Activated CD8-positive, alpha-beta T cell treated with anti-CD3 and anti-CD28 coated beads for 36 hours (primary cell): Measurements from ENCODE around the gene TAF10. TPM values are rescaled to one million over a fixed set of nuclear protein-coding genes. Genes with fewer than 3 reads are reported as not detected.

Experiments
- ATAC-seq: fragments of 200-7000 bp; cut with Tn5 transposase; one replicate; pipeline ENCODE4 v1.10.0; 2021; ENCODE audit warnings: mild to moderate bottlenecking, moderate library complexity
- CTCF ChIA-PET: fragments of 350-600 bp; sonication (Branson Sonifier 250); formaldehyde crosslinking; loops from one replicate; lab custom pipeline; 2021; ENCODE audit warnings: antibody characterized with exemption; lab: Charles Lee
- POLR2A ChIA-PET: fragments of 350-600 bp; sonication (Branson Sonifier 250); formaldehyde crosslinking; loops from one replicate; lab custom pipeline; 2021; ENCODE audit warnings: antibody characterized with exemption; lab: Charles Lee
- DNase-seq: peaks from one replicate; pipeline ENCODE4 v3.0.0-alpha.2; 2020
- H3K27ac Mint-ChIP-seq: one replicate; pipeline ENCODE4 v1.8.0; 2021; ENCODE audit warnings: mild to moderate bottlenecking, mixed read lengths
- H3K27me3 Mint-ChIP-seq: one replicate; pipeline ENCODE4 v1.8.0; 2021; ENCODE audit warnings: mixed read lengths
- H3K36me3 Mint-ChIP-seq: one replicate; pipeline ENCODE4 v1.8.0; 2021; ENCODE audit warnings: low read depth, mixed read lengths
- H3K4me1 Mint-ChIP-seq: one replicate; pipeline ENCODE4 v1.8.0; 2021; ENCODE audit warnings: low read depth, mixed read lengths
- H3K4me3 Mint-ChIP-seq: one replicate; pipeline ENCODE4 v1.8.0; 2021; ENCODE audit warnings: mild to moderate bottlenecking, moderate library complexity, mixed read lengths
- H3K9me3 Mint-ChIP-seq: one replicate; pipeline ENCODE4 v1.8.0; 2021; ENCODE audit warnings: mixed read lengths
- intact Hi-C: fragments of 100-400 bp; cut with micrococcal nuclease; formaldehyde crosslinking; loops from one replicate; pipeline ENCODE4 v1.10.0; 2022
- total RNA-seq, 2 experiments: library from RNA; stranded (reverse); gene quantifications; one replicate each; pipeline ENCODE4 v1.2.3, GENCODE V29; 2021
- TF ChIP-seq, protein P1 (sequence below): fragments of 200-600 bp; IDR thresholded peaks from one replicate; pipeline ENCODE4 v1.8.0; 2022; ENCODE audit warnings: antibody characterized with exemption, mild to moderate bottlenecking

The TAF10 gene
- total RNA-seq, 2 experiments from 2014 or later: 151 to 160 TPM

- DNase-seq (no peak), ATAC-seq (no peak)
- POLR2A ChIA-PET: no interaction called here
These were observed 45.9 kb downstream of the TAF10 start for GRCh38 chr11:6565988-6566703.

GRCh38 chr11:6565325-6565724 is 46.7 kb downstream of the TAF10 start:
- CTCF ChIA-PET: interaction anchor here (1.2 kb wide), 1 partner anchor 102 kb away, joined by 3 read pairs; no protein-coding TSS in a partner anchor

More at GRCh38 chr11:6565988-6566703, 45.9 kb downstream of the TAF10 start:
- no peaks in the 10 kb centered on the region for H3K9me3 Mint-ChIP-seq
- no peaks in the 10 kb centered on the region for H3K4me1 Mint-ChIP-seq
- no peaks in the 10 kb centered on the region for H3K27me3 Mint-ChIP-seq
- H3K36me3 Mint-ChIP-seq: peaks cover 6% of the 10 kb centered on the region
- H3K4me3 Mint-ChIP-seq: no peak overlapping the region
- CTCF ChIA-PET: interaction anchor here (1.2 kb wide), 1 partner anchor 101 kb away, joined by 3 read pairs; no protein-coding TSS in a partner anchor
- TF ChIP-seq, protein P1, sequence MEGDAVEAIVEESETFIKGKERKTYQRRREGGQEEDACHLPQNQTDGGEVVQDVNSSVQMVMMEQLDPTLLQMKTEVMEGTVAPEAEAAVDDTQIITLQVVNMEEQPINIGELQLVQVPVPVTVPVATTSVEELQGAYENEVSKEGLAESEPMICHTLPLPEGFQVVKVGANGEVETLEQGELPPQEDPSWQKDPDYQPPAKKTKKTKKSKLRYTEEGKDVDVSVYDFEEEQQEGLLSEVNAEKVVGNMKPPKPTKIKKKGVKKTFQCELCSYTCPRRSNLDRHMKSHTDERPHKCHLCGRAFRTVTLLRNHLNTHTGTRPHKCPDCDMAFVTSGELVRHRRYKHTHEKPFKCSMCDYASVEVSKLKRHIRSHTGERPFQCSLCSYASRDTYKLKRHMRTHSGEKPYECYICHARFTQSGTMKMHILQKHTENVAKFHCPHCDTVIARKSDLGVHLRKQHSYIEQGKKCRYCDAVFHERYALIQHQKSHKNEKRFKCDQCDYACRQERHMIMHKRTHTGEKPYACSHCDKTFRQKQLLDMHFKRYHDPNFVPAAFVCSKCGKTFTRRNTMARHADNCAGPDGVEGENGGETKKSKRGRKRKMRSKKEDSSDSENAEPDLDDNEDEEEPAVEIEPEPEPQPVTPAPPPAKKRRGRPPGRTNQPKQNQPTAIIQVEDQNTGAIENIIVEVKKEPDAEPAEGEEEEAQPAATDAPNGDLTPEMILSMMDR: no peak
- H3K27ac Mint-ChIP-seq: no peak overlapping the region
- intact Hi-C loops: loop anchor here (1.0 kb wide), 1 partner anchor 7 kb away; no protein-coding TSS in a partner anchor

GRCh38 chr11:6563667-6564066 is 48.3 kb downstream of the TAF10 start:
- CTCF ChIA-PET: interaction anchor here (1.0 to 1.9 kb wide), 3 partner anchors 33 to 194 kb away, joined by 3 to 5 read pairs (median 4); no protein-coding TSS in a partner anchor
- H3K9me3 Mint-ChIP-seq: no peaks in the 10 kb centered on the region
- H3K27ac Mint-ChIP-seq: no peak overlapping the region
- POLR2A ChIA-PET: no interaction called here
- intact Hi-C loops: no loop called here
- no peak overlapping the region for H3K4me3 Mint-ChIP-seq
- ATAC-seq (no peak), DNase-seq (no peak)
- no peaks in the 10 kb centered on the region for H3K4me1 Mint-ChIP-seq
- peaks cover 4% of the 10 kb centered on the region for H3K36me3 Mint-ChIP-seq
- H3K27me3 Mint-ChIP-seq: no peaks in the 10 kb centered on the region
- TF ChIP-seq, protein P1: no peak

More at GRCh38 chr11:6565325-6565724, 46.7 kb downstream of the TAF10 start:
- Mint-ChIP-seq H3K4me1 (no peaks in the 10 kb centered on the region), H3K36me3 (peaks cover 6% of the 10 kb centered on the region), H3K27me3 (no peaks in the 10 kb centered on the region), H3K27ac (no peak overlapping the region), H3K9me3 (no peaks in the 10 kb centered on the region), H3K4me3 (no peak overlapping the region)
- intact Hi-C loops: loop anchor here (1.0 kb wide), 1 partner anchor 8 kb away; no protein-coding TSS in a partner anchor
- TF ChIP-seq, protein P1: no peak
- POLR2A ChIA-PET: no interaction called here
- DNase-seq: no peak
- no peak for ATAC-seq

DNA sequence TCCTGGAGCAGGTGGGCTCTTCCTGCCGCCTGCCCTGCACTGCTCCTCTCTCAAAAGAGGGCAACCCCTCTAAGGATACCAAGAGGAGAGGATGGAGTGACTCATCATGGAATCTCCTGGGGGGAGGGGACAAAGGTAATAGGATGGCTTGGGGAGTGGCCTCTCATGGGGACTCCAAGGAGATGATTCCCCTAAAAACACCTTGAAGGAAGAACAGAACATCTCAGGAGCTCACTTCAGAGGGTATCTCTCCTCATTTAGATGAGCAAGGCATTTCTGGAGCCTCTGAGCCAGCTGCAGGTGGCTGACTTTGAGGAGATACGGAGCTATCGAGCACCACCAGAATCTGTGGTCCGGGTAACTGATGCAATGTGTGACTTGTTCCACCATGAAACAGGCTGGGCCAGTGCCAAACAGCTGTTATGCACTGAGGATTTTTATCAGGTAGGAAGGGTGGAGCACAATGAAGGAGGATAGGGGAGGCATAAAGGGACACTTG is 48.8 kb downstream of the TAF10 start:
- ATAC-seq (no peak), DNase-seq (no peak)
- Mint-ChIP-seq H3K4me1 (no peaks in the 10 kb centered on the region), H3K27me3 (no peaks in the 10 kb centered on the region), H3K27ac (no peak overlapping the region), H3K9me3 (no peaks in the 10 kb centered on the region), H3K4me3 (no peak overlapping the region), H3K36me3 (peaks cover 4% of the 10 kb centered on the region)
- CTCF ChIA-PET: interaction anchor here (1.0 to 1.9 kb wide), 3 partner anchors 32 to 194 kb away, joined by 3 to 5 read pairs (median 4); no protein-coding TSS in a partner anchor
- intact Hi-C loops: no loop called here
- TF ChIP-seq, protein P1: no peak
- POLR2A ChIA-PET: no interaction called here

GRCh38 chr11:6561288-6561687 is 50.7 kb downstream of the TAF10 start:
- no peak overlapping the region for H3K4me3 Mint-ChIP-seq
- no peak overlapping the region for H3K27ac Mint-ChIP-seq
- TF ChIP-seq, protein P1: no peak
- CTCF ChIA-PET: no interaction called here
- no peaks in the 10 kb centered on the region for H3K4me1 Mint-ChIP-seq
- POLR2A ChIA-PET: interaction anchor here (1.2 kb wide), 1 partner anchor 9 kb away, joined by 3 read pairs; no protein-coding TSS in a partner anchor
- intact Hi-C loops: no loop called here
- H3K27me3 Mint-ChIP-seq: no peaks in the 10 kb centered on the region
- peaks cover 4% of the 10 kb centered on the region for H3K36me3 Mint-ChIP-seq
- no peaks in the 10 kb centered on the region for H3K9me3 Mint-ChIP-seq
- no peak for ATAC-seq
- no peak for DNase-seq
